Fibroblast of lung (primary cell): ENCODE results near the gene REL.

Experiments used
- EZH2 ChIP-seq: IDR thresholded peaks from 2 replicates; pipeline ENCODE4 v1.5.1; 2012; ENCODE audit warnings: low read length, control low read depth, mild to moderate bottlenecking; ENCODE audit errors: missing control alignments
- TF ChIP-seq, protein P1 (sequence below), 2 donors: IDR thresholded peaks in 1 of 2; conservative IDR thresholded peaks in 1 of 2; 1 replicate in 1 of 2; 2 replicates in 1 of 2; pipeline ENCODE4 v1.5.1; 2011 to 2012; ENCODE audit warnings: low read length in 2 of 2, control low read depth in 1 of 2, inconsistent platforms in 1 of 2, low read depth in 1 of 2, mild to moderate bottlenecking in 1 of 2

GRCh38 chr2:60963190-60963589, 81.8 kb downstream of the REL start:
- TF ChIP-seq, protein P1, sequence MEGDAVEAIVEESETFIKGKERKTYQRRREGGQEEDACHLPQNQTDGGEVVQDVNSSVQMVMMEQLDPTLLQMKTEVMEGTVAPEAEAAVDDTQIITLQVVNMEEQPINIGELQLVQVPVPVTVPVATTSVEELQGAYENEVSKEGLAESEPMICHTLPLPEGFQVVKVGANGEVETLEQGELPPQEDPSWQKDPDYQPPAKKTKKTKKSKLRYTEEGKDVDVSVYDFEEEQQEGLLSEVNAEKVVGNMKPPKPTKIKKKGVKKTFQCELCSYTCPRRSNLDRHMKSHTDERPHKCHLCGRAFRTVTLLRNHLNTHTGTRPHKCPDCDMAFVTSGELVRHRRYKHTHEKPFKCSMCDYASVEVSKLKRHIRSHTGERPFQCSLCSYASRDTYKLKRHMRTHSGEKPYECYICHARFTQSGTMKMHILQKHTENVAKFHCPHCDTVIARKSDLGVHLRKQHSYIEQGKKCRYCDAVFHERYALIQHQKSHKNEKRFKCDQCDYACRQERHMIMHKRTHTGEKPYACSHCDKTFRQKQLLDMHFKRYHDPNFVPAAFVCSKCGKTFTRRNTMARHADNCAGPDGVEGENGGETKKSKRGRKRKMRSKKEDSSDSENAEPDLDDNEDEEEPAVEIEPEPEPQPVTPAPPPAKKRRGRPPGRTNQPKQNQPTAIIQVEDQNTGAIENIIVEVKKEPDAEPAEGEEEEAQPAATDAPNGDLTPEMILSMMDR (conservative IDR thresholded peaks at IDR 0.05 in 1 of 2, IDR thresholded peaks at IDR 0.05 in 1 of 2; ENCODE audit: low read depth in 1 of 2, low read length in 2 of 2) = no peak
- TF ChIP-seq EZH2 = no peak
